H1 (cell line): ENCODE measurements around the gene DEPDC1. TPM values are rescaled to one million over a fixed set of nuclear protein-coding genes. Genes with fewer than 3 reads are reported as not detected.

Experiments used
- CTCF ChIA-PET: fragments of 300-600 bp; sonication (Branson Sonifier 250); formaldehyde crosslinking; loops from one replicate; lab custom pipeline; 2021; ENCODE audit not compliant: partially characterized antibody; lab: Charles Lee
- POLR2A ChIA-PET: fragments of 300-600 bp; sonication (Branson Sonifier 250); formaldehyde crosslinking; loops from one replicate; lab custom pipeline; 2021; ENCODE audit warnings: inconsistent platforms; ENCODE audit not compliant: partially characterized antibody; lab: Charles Lee
- DNase-seq, 2 experiments: peaks; one replicate each; pipeline versions ENCODE4 v3.0.0 to v3.0.0-alpha.2; 2010 to 2022; ENCODE audit warnings: low spot score in 2 of 2, low read depth in 1 of 2, mixed read lengths in 1 of 2
- FAIRE-seq: peaks from 2 replicates; lab custom pipeline; 2011; peaks lifted over from hg19 to GRCh38; lab: Jason Lieb, UNC
- H2AFZ ChIP-seq: 2 replicates; pipeline ENCODE4 v1.8.1; 2012; ENCODE audit warnings: low read length, inconsistent platforms
- H2AK5ac ChIP-seq: 2 replicates; pipeline ENCODE4 v1.6.1; 2013; ENCODE audit warnings: low read depth, low read length
- H2BK120ac ChIP-seq: replicated peaks from 2 replicates; pipeline ENCODE3; 2013; ENCODE audit warnings: low read depth, low read length, inconsistent platforms
- H2BK12ac ChIP-seq: 2 replicates; pipeline ENCODE4 v1.6.1; 2013; ENCODE audit warnings: low read depth, low read length
- H2BK15ac ChIP-seq: 2 replicates; pipeline ENCODE4 v1.6.1; 2013; ENCODE audit warnings: low read length
- H2BK20ac ChIP-seq: 2 replicates; pipeline ENCODE4 v1.6.1; 2013; ENCODE audit warnings: low read length
- H2BK5ac ChIP-seq: 2 replicates; pipeline ENCODE4 v1.6.1; 2013; ENCODE audit warnings: low read depth, low read length
- H3K14ac ChIP-seq: 2 replicates; pipeline ENCODE4 v1.6.1; 2013; ENCODE audit warnings: inconsistent platforms; ENCODE audit not compliant: insufficient read length
- H3K18ac ChIP-seq: 2 replicates; pipeline ENCODE4 v1.6.1; 2013; ENCODE audit warnings: low read length; ENCODE audit errors: extremely low read depth
- H3K23ac ChIP-seq: 2 replicates; pipeline ENCODE4 v1.6.1; 2013; ENCODE audit warnings: inconsistent platforms; ENCODE audit not compliant: insufficient read length
- H3K23me2 ChIP-seq: 2 replicates; pipeline ENCODE4 v1.6.1; 2013; ENCODE audit warnings: low read depth, low read length
- H3K27ac ChIP-seq: 2 replicates; pipeline ENCODE4 v1.6.1; 2011; ENCODE audit warnings: low read depth, low read length, inconsistent platforms
- H3K27me3 ChIP-seq, 4 experiments: replicated peaks in 1 of 4; 1 replicate in 1 of 4; 2 replicates in 3 of 4; pipeline versions ENCODE4 v1.6.1 to v1.8.1; 2011 to 2013; ENCODE audit warnings: low read length in 3 of 4, mild to moderate bottlenecking in 3 of 4, inconsistent platforms in 2 of 4, mixed read lengths in 2 of 4, moderate library complexity in 1 of 4; ENCODE audit not compliant: control insufficient read depth in 3 of 4, insufficient read depth in 3 of 4; ENCODE audit errors: extremely low read depth in 1 of 4
- H3K36me3 ChIP-seq, 4 experiments: 2 replicates each; pipeline versions ENCODE4 v1.6.1 to v1.8.1; 2011 to 2013; ENCODE audit warnings: mild to moderate bottlenecking in 4 of 4, low read length in 3 of 4, moderate library complexity in 2 of 4, control low read depth in 1 of 4, inconsistent platforms in 1 of 4; ENCODE audit not compliant: insufficient read depth in 4 of 4, control insufficient read depth in 2 of 4
- H3K4ac ChIP-seq: replicated peaks from 2 replicates; pipeline ENCODE3; 2013; ENCODE audit warnings: low read length, low read depth, mixed read lengths, inconsistent platforms; ENCODE audit not compliant: insufficient read length
- H3K4me1 ChIP-seq, 4 experiments: replicated peaks in 1 of 4; 1 replicate in 1 of 4; 2 replicates in 3 of 4; pipeline versions ENCODE4 v1.6.1 to v1.8.1; 2011 to 2013; ENCODE audit warnings: low read length in 3 of 4, inconsistent platforms in 2 of 4, mixed read lengths in 1 of 4; ENCODE audit not compliant: insufficient read depth in 4 of 4, control insufficient read depth in 3 of 4
- H3K4me2 ChIP-seq, 2 experiments: 2 replicates each; pipeline versions ENCODE4 v1.6.1 to v1.8.1; 2011 to 2013; ENCODE audit warnings: low read depth in 2 of 2, low read length in 2 of 2, control low read depth in 1 of 2, inconsistent platforms in 1 of 2, mild to moderate bottlenecking in 1 of 2; ENCODE audit not compliant: insufficient read depth in 1 of 2
- H3K4me3 ChIP-seq, 4 experiments: fragments of 200-600, 300-600 bp in 1 of 4; sonication (generic), shearing (Covaris generic), sonication (Bioruptor Twin) in 1 of 4; 2 replicates each; pipeline versions ENCODE4 v1.5.1 to v1.8.1; 2011 to 2016; ENCODE audit warnings: low read length in 4 of 4, low read depth in 3 of 4, control low read depth in 2 of 4, inconsistent platforms in 2 of 4, mild to moderate bottlenecking in 2 of 4, mixed read lengths in 1 of 4, moderate library complexity in 1 of 4; ENCODE audit not compliant: insufficient read depth in 2 of 4; ENCODE audit errors: extremely low read depth in 1 of 4
- H3K56ac ChIP-seq: replicated peaks from 2 replicates; pipeline ENCODE3; 2013; ENCODE audit warnings: low read depth, mild to moderate bottlenecking, mixed read lengths, low read length, inconsistent platforms; ENCODE audit not compliant: insufficient read length
- H3K79me1 ChIP-seq: 2 replicates; pipeline ENCODE4 v1.6.1; 2013; ENCODE audit warnings: low read depth, low read length, control low read depth
- H3K79me2 ChIP-seq, 2 experiments: 2 replicates each; pipeline versions ENCODE4 v1.6.1 to v1.8.1; 2012 to 2013; ENCODE audit warnings: low read length in 2 of 2, mild to moderate bottlenecking in 2 of 2, inconsistent platforms in 1 of 2; ENCODE audit not compliant: insufficient read depth in 2 of 2, control insufficient read depth in 1 of 2
- H3K9ac ChIP-seq, 4 experiments: replicated peaks in 1 of 4; 1 replicate in 1 of 4; 2 replicates in 3 of 4; pipeline versions ENCODE4 v1.6.1 to v1.8.1; 2011 to 2013; ENCODE audit warnings: low read depth in 3 of 4, low read length in 3 of 4, control low read depth in 2 of 4, mild to moderate bottlenecking in 2 of 4, moderate library complexity in 2 of 4, inconsistent platforms in 1 of 4; ENCODE audit errors: extremely low read depth in 1 of 4
- H3K9me3 ChIP-seq, 2 experiments: 2 replicates each; pipeline versions ENCODE4 v1.6.1 to v1.8.1; 2012 to 2013; ENCODE audit warnings: mild to moderate bottlenecking in 2 of 2, moderate library complexity in 2 of 2, control low read depth in 1 of 2, inconsistent platforms in 1 of 2, low read depth in 1 of 2, low read length in 1 of 2, mixed read lengths in 1 of 2; ENCODE audit not compliant: insufficient read depth in 2 of 2
- H4K20me1 ChIP-seq, 2 experiments: replicated peaks in 1 of 2; 2 replicates each; pipeline versions ENCODE3 to v1.8.1; 2011 to 2013; ENCODE audit warnings: inconsistent platforms in 2 of 2, low read length in 2 of 2, mild to moderate bottlenecking in 1 of 2; ENCODE audit not compliant: insufficient read depth in 2 of 2, control insufficient read depth in 1 of 2
- H4K5ac ChIP-seq: 2 replicates; pipeline ENCODE4 v1.6.1; 2013; ENCODE audit warnings: low read length, low read depth, mixed read lengths, inconsistent platforms; ENCODE audit not compliant: insufficient read length
- H4K8ac ChIP-seq: 2 replicates; pipeline ENCODE4 v1.8.0; 2013; ENCODE audit warnings: mild to moderate bottlenecking, moderate library complexity, low read length, inconsistent platforms; ENCODE audit not compliant: insufficient read depth; ENCODE audit errors: extremely low read depth
- H4K91ac ChIP-seq: replicated peaks from 2 replicates; pipeline ENCODE3; 2013; ENCODE audit warnings: low read length, mixed read lengths, inconsistent platforms; ENCODE audit not compliant: insufficient read length
- FOSL1 ChIP-seq: IDR thresholded peaks from 2 replicates; pipeline ENCODE4 v1.6.1; 2011; ENCODE audit warnings: mild to moderate bottlenecking, low read depth, low read length, moderate library complexity; ENCODE audit not compliant: insufficient read depth
- POLR2AphosphoS5 ChIP-seq: IDR thresholded peaks from 2 replicates; pipeline ENCODE4 v1.6.1; 2011; ENCODE audit warnings: low read depth, low read length
- RXRA ChIP-seq: IDR thresholded peaks from 2 replicates; pipeline ENCODE4 v1.6.1; 2011; ENCODE audit warnings: low read depth, mild to moderate bottlenecking, low read length, moderate library complexity; ENCODE audit not compliant: insufficient read depth
- SIN3A ChIP-seq, 2 experiments: IDR thresholded peaks in 1 of 2; conservative IDR thresholded peaks in 1 of 2; 2 replicates each; pipeline ENCODE4 v1.6.1; 2011 to 2012; ENCODE audit warnings: low read length in 2 of 2, improper control_type of control experiment in 1 of 2, low read depth in 1 of 2, mild to moderate bottlenecking in 1 of 2
- TAF7 ChIP-seq: optimal IDR thresholded peaks from 2 replicates; pipeline ENCODE3; 2011; ENCODE audit warnings: low read depth, mild to moderate bottlenecking, inconsistent platforms, low read length, moderate library complexity, borderline replicate concordance
- TBP ChIP-seq: IDR thresholded peaks from 2 replicates; pipeline ENCODE4 v1.6.1; 2011; ENCODE audit warnings: low read depth, low read length, improper control_type of control experiment
- YY1 ChIP-seq: IDR thresholded peaks from 2 replicates; pipeline ENCODE4 v1.6.1; 2011; ENCODE audit warnings: low read depth, mild to moderate bottlenecking, low read length
- ZNF274 ChIP-seq: IDR thresholded peaks from 2 replicates; pipeline ENCODE4 v1.7.0; 2012; ENCODE audit warnings: low read length, borderline replicate concordance; ENCODE audit errors: extremely low read depth
- WGBS, 2 experiments: shearing (Covaris generic) in 1 of 2; methylation state at CpG; one replicate each; pipeline versions ENCODE4 v1.1.6 to v1.1.7; 2013 to 2015; ENCODE audit warnings: low lambda C conversion rate in 2 of 2, mixed read lengths in 2 of 2, inconsistent platforms in 1 of 2, low coverage in 1 of 2, missing lambda C conversion rate in 1 of 2; ENCODE audit not compliant: insufficient replicate concordance in 2 of 2, insufficient coverage in 1 of 2, insufficient read length in 1 of 2; ENCODE audit errors: extremely low coverage in 1 of 2, missing lambda C conversion rate in 1 of 2; 5-methylcytosine and 5-hydroxymethylcytosine counted together
- polyA plus RNA-seq, 7 experiments: library from polyadenylated mRNA; depleted of rRNA in 3 of 7; stranded (reverse) in 5 of 7; unstranded in 2 of 7; fragments of >200 nt in 5 of 7; fragments of 200-250 nt in 2 of 7; gene quantifications; 1 replicate in 5 of 7; 2 replicates in 1 of 7; 4 replicates in 1 of 7; pipeline versions ENCODE4 v1.2.1 to v1.2.3, GENCODE V29; 2011 to 2013; ENCODE audit warnings: missing spikeins in 2 of 7, mixed read lengths in 2 of 7
- total RNA-seq: library from RNA; stranded (reverse); fragmentation: NEBNext Ultra II Directional; extraction: Animal tissue kit (Norgen Biotek cat#: 25700); gene quantifications from 2 replicates; pipeline ENCODE4 v1.2.1, GENCODE V29; 2021

The DEPDC1 gene
- total and polyA plus RNA-seq, 2 of the 8 experiments (the other 6 are each of a cell fraction or from before 2014, with no cell fraction given), result 5.5 to 46.5 TPM

DNA sequence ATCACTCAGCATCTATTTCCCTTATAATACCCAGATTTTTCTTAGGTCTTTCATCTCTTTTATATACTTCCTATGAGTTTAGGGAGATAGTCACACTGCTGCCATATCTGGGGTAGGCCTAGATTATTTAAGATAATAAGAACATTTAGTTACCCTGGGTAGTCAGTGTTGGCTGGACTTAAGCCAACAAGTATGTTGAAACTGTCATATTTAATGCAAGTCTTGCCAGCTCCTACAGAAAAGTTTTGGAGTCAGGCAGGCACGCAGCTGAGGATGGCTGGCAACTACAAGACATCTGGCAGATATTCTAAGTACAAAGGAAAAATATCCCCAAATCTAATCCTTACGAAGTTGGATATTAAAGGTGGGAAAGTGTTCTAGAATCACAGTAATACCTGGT, 19.2 kb upstream of the DEPDC1 start:
- Histone ChIP-seq H3K79me2 (no peaks in the 10 kb centered on the region), H2AFZ (no peak overlapping the region), H4K5ac (no peak overlapping the region), H3K36me3 (no peaks in the 10 kb centered on the region; a peak in 1 of 8 replicates), H3K4me1 (no peaks in the 10 kb centered on the region), H2BK20ac (no peak overlapping the region), H2BK120ac (no peak overlapping the region), H4K8ac (no peak overlapping the region), H3K56ac (no peak overlapping the region), H4K20me1 (no peaks in the 10 kb centered on the region), H2BK5ac (no peak overlapping the region), H3K27me3 (no peaks in the 10 kb centered on the region), H2AK5ac (no peak overlapping the region), H3K23ac (no peak overlapping the region), H3K4me3 (no peak overlapping the region), H3K27ac (no peak overlapping the region), H4K91ac (no peak overlapping the region), H3K14ac (no peak overlapping the region), H3K4ac (no peak overlapping the region), H3K4me2 (no peak overlapping the region), H3K23me2 (no peaks in the 10 kb centered on the region), H3K18ac (no peak overlapping the region), H3K79me1 (no peaks in the 10 kb centered on the region), H3K9ac (no peak overlapping the region), H2BK15ac (no peak overlapping the region), H2BK12ac (no peak overlapping the region), H3K9me3 (peaks cover 2 to 13% of the 10 kb centered on the region in 2 experiments; a peak in 2 of 4 replicates)
- no peak for DNase-seq
- 85% methylated on average over 2 of the region's 2 CpGs; no CpG with 5 or more reads in 1 of the 2 experiments for WGBS, 2 experiments
- TF ChIP-seq FOSL1, result no peak
- no peak for TF ChIP-seq SIN3A (conservative IDR thresholded peaks at IDR 0.05 in 1 of 2, IDR thresholded peaks at IDR 0.05 in 1 of 2; ENCODE audit: low read depth in 1 of 2, low read length in 2 of 2)
- no peak for TF ChIP-seq YY1
- no peak for TF ChIP-seq RXRA
- TF ChIP-seq TAF7, result no peak
- no peak for TF ChIP-seq TBP
- TF ChIP-seq POLR2AphosphoS5, result no peak
- TF ChIP-seq ZNF274, result no peak
- ChIA-PET POLR2A (no interaction called here), CTCF (no interaction called here)
- FAIRE-seq, result no peak
